Measurements from ENCODE around the gene CMYA5.

DNA sequence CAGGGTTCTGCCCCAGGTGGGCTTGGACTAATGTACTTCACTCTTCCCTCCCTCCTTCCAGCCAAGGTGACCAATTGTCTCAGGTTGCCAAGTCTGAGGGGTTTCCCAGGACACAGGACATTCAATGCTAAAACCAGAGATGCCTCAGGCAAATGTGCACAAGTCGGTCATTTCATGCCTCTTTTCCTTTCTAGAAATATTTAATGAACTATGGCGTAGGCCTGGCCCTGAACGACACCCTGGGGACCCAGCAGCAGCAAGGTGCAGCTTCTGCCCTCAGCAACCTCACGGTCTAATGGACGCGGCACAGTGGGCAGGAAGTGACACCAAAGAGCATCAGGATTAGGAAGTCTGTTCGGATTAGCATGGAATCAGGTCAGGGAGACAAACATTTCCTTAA is 153.4 kb downstream of the CMYA5 start:
- TF ChIP-seq, protein P1, sequence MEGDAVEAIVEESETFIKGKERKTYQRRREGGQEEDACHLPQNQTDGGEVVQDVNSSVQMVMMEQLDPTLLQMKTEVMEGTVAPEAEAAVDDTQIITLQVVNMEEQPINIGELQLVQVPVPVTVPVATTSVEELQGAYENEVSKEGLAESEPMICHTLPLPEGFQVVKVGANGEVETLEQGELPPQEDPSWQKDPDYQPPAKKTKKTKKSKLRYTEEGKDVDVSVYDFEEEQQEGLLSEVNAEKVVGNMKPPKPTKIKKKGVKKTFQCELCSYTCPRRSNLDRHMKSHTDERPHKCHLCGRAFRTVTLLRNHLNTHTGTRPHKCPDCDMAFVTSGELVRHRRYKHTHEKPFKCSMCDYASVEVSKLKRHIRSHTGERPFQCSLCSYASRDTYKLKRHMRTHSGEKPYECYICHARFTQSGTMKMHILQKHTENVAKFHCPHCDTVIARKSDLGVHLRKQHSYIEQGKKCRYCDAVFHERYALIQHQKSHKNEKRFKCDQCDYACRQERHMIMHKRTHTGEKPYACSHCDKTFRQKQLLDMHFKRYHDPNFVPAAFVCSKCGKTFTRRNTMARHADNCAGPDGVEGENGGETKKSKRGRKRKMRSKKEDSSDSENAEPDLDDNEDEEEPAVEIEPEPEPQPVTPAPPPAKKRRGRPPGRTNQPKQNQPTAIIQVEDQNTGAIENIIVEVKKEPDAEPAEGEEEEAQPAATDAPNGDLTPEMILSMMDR (IDR thresholded peaks at IDR 0.05; ENCODE audit: low read depth, low read length), result no peak
- no peak for TF ChIP-seq EZH2phosphoT487 (IDR thresholded peaks at IDR 0.05; ENCODE audit: low read depth)
